Stimulated activated CD4-positive, alpha-beta T cell treated with anti-CD3 and anti-CD28 coated beads, Interleukin-4, amount 100 ng/mL, for 24 hours (primary cell): ENCODE data around the gene DMBX1.

Experiments
- DNase-seq: peaks from one replicate; pipeline ENCODE4 v3.0.0-alpha.2; 2020

The DMBX1 gene

GRCh38 chr1:46526013-46526690 is 36.5 kb downstream of the DMBX1 start:
- no peak for DNase-seq

DNA sequence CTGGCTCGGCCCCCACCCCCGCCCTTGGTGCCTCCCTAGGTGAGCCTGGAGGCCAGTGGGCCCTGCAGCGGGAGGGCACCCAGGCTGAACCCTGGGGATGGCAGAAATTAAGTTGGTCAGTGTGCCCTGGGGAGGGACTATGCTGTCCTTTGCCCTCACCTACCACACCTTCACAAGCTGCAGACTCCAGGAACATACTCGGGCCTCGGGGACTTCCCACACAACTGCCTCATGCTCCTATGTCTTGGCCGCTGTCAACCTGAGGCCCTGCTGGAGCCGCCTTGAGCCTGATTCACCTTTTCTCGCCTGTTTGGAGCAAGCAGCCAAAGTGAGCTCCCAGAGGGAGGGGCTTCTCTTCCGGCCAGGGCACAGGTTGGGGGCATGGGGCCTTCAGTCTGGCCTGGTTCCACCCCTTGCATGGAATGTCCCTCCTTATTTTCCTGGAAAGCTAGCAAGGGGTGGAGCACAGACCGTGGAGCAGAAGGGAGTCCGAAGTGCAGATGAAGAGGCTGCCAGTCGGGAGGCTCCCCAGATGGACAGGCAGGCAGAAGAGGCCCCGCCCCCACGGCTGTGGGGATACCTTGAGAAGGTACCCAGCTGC is 37.2 kb downstream of the DMBX1 start:
- no peak for DNase-seq

DNA sequence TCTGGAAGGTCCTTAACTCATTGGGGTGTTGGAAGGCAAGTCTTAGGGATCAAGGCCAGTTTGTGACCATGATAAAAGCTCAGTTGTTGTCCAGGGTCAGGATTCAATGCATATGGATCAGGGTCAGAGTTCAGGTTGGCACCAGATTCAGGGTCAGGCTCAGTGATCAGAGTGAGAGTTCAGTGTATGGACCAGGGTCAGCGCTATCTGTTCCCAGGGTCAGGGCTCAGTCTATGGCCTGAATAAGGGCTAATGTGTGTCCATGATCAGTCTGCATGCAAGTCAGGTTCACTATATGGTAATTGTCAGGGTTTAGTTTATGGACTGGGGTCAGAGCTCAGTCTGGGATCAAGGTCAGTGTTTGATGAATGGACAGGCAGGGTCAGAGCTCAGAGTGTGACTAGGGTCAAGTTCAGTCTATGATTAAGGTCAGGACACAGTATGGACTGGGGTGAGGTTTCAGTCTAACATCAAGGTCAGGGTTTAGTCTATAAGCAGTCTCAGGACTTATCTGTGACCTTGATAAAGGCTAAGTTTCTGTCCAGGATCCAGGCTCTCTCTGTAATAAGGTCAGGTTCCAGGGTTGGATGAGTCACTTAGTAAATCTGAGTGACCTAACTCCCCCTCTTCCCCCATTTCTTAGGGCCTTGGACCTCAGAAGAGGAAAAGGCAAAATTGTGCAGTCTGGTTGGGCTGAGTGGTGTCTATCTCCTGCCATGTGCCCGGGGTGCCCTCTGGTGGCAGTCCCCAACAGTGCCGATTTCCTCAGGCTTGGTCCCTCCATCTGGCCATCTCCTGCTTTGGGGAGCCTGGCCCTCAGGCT is 38.0 kb downstream of the DMBX1 start:
- peak; percentile 78 for DNase-seq

DNA sequence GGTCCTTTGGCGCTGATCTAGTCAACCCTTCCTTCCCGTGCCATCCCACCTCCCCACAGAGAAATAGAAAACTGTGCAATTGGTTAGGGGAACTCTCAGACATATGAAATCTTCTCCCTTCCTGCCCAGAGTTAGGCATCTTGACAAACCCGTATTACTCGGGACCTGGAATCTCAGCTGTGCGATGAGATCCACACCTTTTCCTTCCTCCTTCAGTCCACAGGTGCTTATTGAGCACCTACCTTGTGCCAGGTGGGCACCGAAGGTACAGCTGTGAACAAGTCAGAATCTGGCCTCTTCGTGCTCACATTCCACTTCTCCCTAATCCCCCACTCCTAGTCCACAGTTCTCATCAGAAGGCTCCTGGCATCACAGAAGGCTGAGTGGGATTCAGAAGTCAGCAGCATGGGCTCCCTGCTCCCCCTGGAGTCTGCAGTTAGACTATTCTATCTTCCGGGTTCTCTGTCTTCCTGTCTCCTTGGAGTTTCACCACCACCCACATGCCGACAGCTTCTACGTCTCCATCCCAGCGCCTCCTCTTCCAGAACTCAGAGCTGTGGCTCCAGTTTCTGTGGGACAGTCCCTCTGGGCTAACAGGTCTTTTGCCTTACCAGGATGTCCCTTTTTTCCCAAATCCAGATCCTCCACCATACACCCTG is 38.8 kb downstream of the DMBX1 start:
- no peak for DNase-seq

GRCh38 chr1:46529031-46529630 is 39.5 kb downstream of the DMBX1 start:
- DNase-seq: no peak

- DNase-seq: no peak
These were observed 40.7 kb downstream of the DMBX1 start for GRCh38 chr1:46530311-46530710.

- DNase-seq: no peak
These were observed 41.3 kb downstream of the DMBX1 start for GRCh38 chr1:46530791-46531409.

- no peak for DNase-seq
These were observed 42.5 kb downstream of the DMBX1 start for GRCh38 chr1:46532095-46532494.

GRCh38 chr1:46532498-46533178 is 43.0 kb downstream of the DMBX1 start:
- DNase-seq: peak; percentile 72

GRCh38 chr1:46533179-46533864 is 43.7 kb downstream of the DMBX1 start:
- peak; percentile 45 for DNase-seq

GRCh38 chr1:46535063-46535462 is 45.4 kb downstream of the DMBX1 start:
- DNase-seq: peak; percentile 14

DNA sequence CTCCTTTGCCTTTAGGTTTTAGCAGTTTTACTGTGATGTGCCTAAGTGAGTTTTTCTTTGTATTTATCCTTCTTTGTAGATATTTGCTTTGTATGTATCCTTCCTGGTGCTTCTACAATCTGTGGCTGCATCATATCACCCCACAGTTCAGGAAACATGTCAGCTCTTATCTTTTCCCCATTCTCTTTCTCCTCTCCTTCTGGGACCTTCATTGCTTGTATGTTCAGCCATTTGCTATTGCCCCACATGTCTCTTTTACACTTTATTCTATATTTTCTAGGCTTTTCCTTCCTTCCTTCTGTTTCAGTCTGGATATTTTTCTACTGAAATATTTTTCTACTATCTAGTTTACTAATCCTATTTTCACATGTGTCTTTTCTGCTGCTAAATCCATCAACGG is 46.9 kb downstream of the DMBX1 start:
- DNase-seq: no peak

DNA sequence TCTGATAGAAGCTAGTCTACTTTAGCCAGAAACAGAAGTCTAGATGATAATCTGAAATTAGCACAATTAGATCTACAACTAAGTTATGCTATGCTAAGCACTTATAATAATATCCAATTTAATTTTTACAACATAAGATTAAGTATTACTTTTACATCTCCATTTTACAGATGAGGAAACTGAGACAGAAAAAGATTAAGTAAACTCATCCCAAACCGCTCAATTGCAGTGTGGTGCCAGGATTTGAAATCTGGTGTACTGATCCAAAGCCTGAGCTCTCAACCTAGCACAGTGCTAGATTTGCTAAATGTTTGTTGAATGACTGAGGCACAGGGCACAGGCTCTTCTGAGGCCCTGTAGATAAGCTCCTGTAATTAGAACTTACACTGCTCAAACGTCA is 48.0 kb downstream of the DMBX1 start:
- DNase-seq: no peak

- DNase-seq: no peak
These were observed 48.5 kb downstream of the DMBX1 start for GRCh38 chr1:46538147-46538546.
